ENCODE results near the gene KIAA1191. TPM values are rescaled to one million over a fixed set of nuclear protein-coding genes. Genes with fewer than 3 reads are reported as not detected.

The KIAA1191 gene
- total and polyA plus RNA-seq, 2 of the 4 experiments (the other 2 are of a cell fraction): 114 to 124 TPM

DNA sequence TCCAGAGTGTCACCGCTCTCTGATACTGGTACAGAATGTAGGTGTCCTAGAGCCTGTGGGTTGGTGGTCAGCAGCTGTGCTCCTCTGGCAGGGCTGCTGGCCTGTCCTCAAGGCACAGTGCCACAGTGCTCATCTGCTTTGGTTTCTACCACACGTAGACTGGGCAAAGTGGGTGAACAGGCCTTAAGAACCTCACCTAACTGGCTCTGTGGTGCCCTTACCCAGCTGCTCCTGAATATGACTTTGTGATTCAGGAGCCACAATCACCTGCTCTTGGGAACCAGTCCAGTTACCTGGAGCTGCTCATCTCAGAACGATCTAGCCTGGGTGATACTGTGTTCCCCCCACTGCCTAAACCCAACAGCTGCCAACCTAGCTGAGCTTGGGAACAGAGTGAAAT lies 20.4 kb upstream of the KIAA1191 start:
- no peak overlapping the region for H3K56ac ChIP-seq (ENCODE audit: extremely low read depth, insufficient read depth, low read length)
- no peak overlapping the region for H3K4ac ChIP-seq (ENCODE audit: low read depth, low read length)
- no peak overlapping the region; a peak in 1 of 4 replicates for H4K8ac ChIP-seq (ENCODE audit: low read depth in 2 of 2, low read length in 2 of 2)
- H3K27ac ChIP-seq (ENCODE audit: insufficient read depth, low read length): no peak overlapping the region
- no peak overlapping the region for H4K91ac ChIP-seq (ENCODE audit: insufficient read depth, low read depth, low read length)
- H3K79me1 ChIP-seq (ENCODE audit: low read depth in 1 of 2, low read length in 2 of 2): peaks cover 8 to 18% of the 10 kb centered on the region in 2 experiments; a peak in 3 of 4 replicates
- intact Hi-C loops (cut with micrococcal nuclease): no loop called here
- no peak overlapping the region for H2AK9ac ChIP-seq (replicated peaks; ENCODE audit: low read depth, low read length, poor library complexity)
- no peaks in the 10 kb centered on the region for H3K9me3 ChIP-seq (ENCODE audit: control insufficient read depth, insufficient read depth, low read length)
- in situ Hi-C loops (cut with MboI; ENCODE audit: low sequenced_read_pairs): no loop called here
- ChIA-PET CTCF (no interaction called here), POLR2A (ENCODE audit: unreplicated experiment) (no interaction called here)
- H3K4me1 ChIP-seq (ENCODE audit: control insufficient read depth, insufficient read depth, low read length): no peaks in the 10 kb centered on the region
- no peak overlapping the region for H2BK15ac ChIP-seq (ENCODE audit: low read depth, low read length)
- H3K9ac ChIP-seq (ENCODE audit: low read depth, low read length): no peak overlapping the region
- no peaks in the 10 kb centered on the region; the same call in 1 of the 2 replicates for H3K9me1 ChIP-seq (ENCODE audit: insufficient read depth, low read length)
- no peaks in the 10 kb centered on the region; the same call in 1 of the 2 replicates for H4K20me1 ChIP-seq (ENCODE audit: insufficient read depth, low read length)
- H3K18ac ChIP-seq (ENCODE audit: low read depth, low read length): no peak overlapping the region
- H2AK5ac ChIP-seq (ENCODE audit: low read depth, low read length): no peak overlapping the region
- dilution Hi-C loops (cut with HindIII; ENCODE audit: low sequenced_read_pairs, unreplicated experiment): no loop called here
- no peak overlapping the region for H2AFZ ChIP-seq (replicated peaks; ENCODE audit: low read length, poor library complexity)
- TF ChIP-seq NFE2L2 (IDR thresholded peaks at IDR 0.05; ENCODE audit: low read depth, low read length) (no peak), SMC3 (IDR thresholded peaks at IDR 0.05; ENCODE audit: low read depth, low read length) (no peak), RFX5 (IDR thresholded peaks at IDR 0.05; ENCODE audit: low read depth, low read length) (no peak), USF2 (IDR thresholded peaks at IDR 0.05; ENCODE audit: low read depth, low read length) (no peak), MAFK (IDR thresholded peaks at IDR 0.05; ENCODE audit: low read depth, low read length) (no peak), RCOR1 (IDR thresholded peaks at IDR 0.05; ENCODE audit: insufficient replicate concordance, low read length) (no peak), CEBPB (IDR thresholded peaks at IDR 0.05; ENCODE audit: low read depth, low read length) (no peak), RAD21 (IDR thresholded peaks at IDR 0.05; ENCODE audit: low read length) (no peak), BHLHE40 (IDR thresholded peaks at IDR 0.05; ENCODE audit: low read depth, low read length) (no peak), MXI1 (IDR thresholded peaks at IDR 0.05; ENCODE audit: borderline replicate concordance, low read depth, low read length) (no peak), FOS (IDR thresholded peaks at IDR 0.05; ENCODE audit: low read depth, low read length) (no peak), POLR2A (IDR thresholded peaks at IDR 0.05; ENCODE audit: low read depth, low read length) (no peak), MAZ (IDR thresholded peaks at IDR 0.05; ENCODE audit: borderline replicate concordance, low read depth, low read length) (no peak), CHD1 (IDR thresholded peaks at IDR 0.05; ENCODE audit: low read depth, low read length) (no peak)
- TF ChIP-seq, protein P1, sequence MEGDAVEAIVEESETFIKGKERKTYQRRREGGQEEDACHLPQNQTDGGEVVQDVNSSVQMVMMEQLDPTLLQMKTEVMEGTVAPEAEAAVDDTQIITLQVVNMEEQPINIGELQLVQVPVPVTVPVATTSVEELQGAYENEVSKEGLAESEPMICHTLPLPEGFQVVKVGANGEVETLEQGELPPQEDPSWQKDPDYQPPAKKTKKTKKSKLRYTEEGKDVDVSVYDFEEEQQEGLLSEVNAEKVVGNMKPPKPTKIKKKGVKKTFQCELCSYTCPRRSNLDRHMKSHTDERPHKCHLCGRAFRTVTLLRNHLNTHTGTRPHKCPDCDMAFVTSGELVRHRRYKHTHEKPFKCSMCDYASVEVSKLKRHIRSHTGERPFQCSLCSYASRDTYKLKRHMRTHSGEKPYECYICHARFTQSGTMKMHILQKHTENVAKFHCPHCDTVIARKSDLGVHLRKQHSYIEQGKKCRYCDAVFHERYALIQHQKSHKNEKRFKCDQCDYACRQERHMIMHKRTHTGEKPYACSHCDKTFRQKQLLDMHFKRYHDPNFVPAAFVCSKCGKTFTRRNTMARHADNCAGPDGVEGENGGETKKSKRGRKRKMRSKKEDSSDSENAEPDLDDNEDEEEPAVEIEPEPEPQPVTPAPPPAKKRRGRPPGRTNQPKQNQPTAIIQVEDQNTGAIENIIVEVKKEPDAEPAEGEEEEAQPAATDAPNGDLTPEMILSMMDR (conservative IDR thresholded peaks at IDR 0.05; ENCODE audit: low read depth, low read length): no peak
- TF ChIP-seq, protein P2, sequence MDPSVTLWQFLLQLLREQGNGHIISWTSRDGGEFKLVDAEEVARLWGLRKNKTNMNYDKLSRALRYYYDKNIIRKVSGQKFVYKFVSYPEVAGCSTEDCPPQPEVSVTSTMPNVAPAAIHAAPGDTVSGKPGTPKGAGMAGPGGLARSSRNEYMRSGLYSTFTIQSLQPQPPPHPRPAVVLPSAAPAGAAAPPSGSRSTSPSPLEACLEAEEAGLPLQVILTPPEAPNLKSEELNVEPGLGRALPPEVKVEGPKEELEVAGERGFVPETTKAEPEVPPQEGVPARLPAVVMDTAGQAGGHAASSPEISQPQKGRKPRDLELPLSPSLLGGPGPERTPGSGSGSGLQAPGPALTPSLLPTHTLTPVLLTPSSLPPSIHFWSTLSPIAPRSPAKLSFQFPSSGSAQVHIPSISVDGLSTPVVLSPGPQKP (IDR thresholded peaks at IDR 0.05; ENCODE audit: borderline replicate concordance, low read depth, low read length): no peak
- no peak overlapping the region for H4K5ac ChIP-seq (ENCODE audit: low read depth, low read length)
- BruUV-seq (replicated peaks): no TSS peak
- H3K27me3 ChIP-seq (ENCODE audit: control insufficient read depth, insufficient read depth, low read length): no peaks in the 10 kb centered on the region
- peaks cover 38% of the 10 kb centered on the region for H3K36me3 ChIP-seq (ENCODE audit: control insufficient read depth, insufficient read depth, low read length)
- ATAC-seq (ENCODE audit: low read depth) (no peak), DNase-seq (no peak)
- H3K4me2 ChIP-seq (ENCODE audit: low read depth, low read length): no peak overlapping the region
- no peak overlapping the region for H2BK120ac ChIP-seq (ENCODE audit: low read depth, low read length)
- no peak overlapping the region for H3K4me3 ChIP-seq (ENCODE audit: insufficient read depth, low read depth, low read length)
- H2BK5ac ChIP-seq (ENCODE audit: low read depth, low read length, poor library complexity, severe bottlenecking): no peak overlapping the region
- no peak overlapping the region for H2BK20ac ChIP-seq (ENCODE audit: low read depth, low read length)
- no peak overlapping the region for H3K14ac ChIP-seq (replicated peaks; ENCODE audit: low read depth, low read length)
- 100% methylated on average over 2 of the region's 3 CpGs; no CpG with 5 or more reads in 1 of the 2 experiments for WGBS, 2 experiments (ENCODE audit: extremely low coverage in 2 of 2, insufficient read length in 1 of 2)
- no peak overlapping the region for H3K23ac ChIP-seq (ENCODE audit: low read depth, low read length)

Measured in IMR-90 (cell line).